Vagina (tissue), 2 donors: ENCODE data around the gene RYR1. TPM values are rescaled to one million over a fixed set of nuclear protein-coding genes. Genes with fewer than 3 reads are reported as not detected.
"Not testable (repeated sequence)": the region's sequence is repeated elsewhere in the genome, so short reads cannot be mapped to it uniquely, and the experiment has no call there.

Experiments used
- DNase-seq, 2 donors: peaks; one replicate each; pipeline ENCODE4 v3.0.0-alpha.2; 2017; ENCODE audit errors: extremely low spot score in 2 of 2
- H3K27ac ChIP-seq: fragments of 200-600 bp; sonication (generic); one replicate; pipeline ENCODE4 v1.5.1; 2019
- H3K27me3 ChIP-seq: fragments of 200-600 bp; sonication (generic); one replicate; pipeline ENCODE4 v1.5.1; 2019
- H3K36me3 ChIP-seq, 2 donors: fragments of 200-600 bp; sonication (generic); one replicate each; pipeline ENCODE4 v1.5.1; 2017 to 2019
- H3K4me1 ChIP-seq: fragments of 200-600 bp; sonication (generic); one replicate; pipeline ENCODE4 v1.5.1; 2019
- H3K4me3 ChIP-seq, 2 donors: fragments of 200-600 bp; sonication (generic); 1 replicate in 1 of 2; 2 replicates in 1 of 2; pipeline ENCODE4 v1.5.1; 2016 to 2019
- H3K9me3 ChIP-seq: fragments of 200-600 bp; sonication (generic); one replicate; pipeline ENCODE4 v1.5.1; 2019
- CTCF ChIP-seq, 3 experiments: fragments of 450-650 bp in 2 of 3; fragments of 200-600 bp in 1 of 3; sonication (generic) in 1 of 3; IDR thresholded peaks; one replicate each; pipeline ENCODE4 v1.5.1; 2017 to 2019; ENCODE audit warnings: antibody characterized with exemption in 3 of 3, mild to moderate bottlenecking in 2 of 3, moderate library complexity in 2 of 3
- POLR2A ChIP-seq, 2 donors: fragments of 450-650 bp; IDR thresholded peaks; one replicate each; pipeline ENCODE4 v1.6.1; 2017; ENCODE audit warnings: antibody characterized with exemption in 2 of 2, mild to moderate bottlenecking in 2 of 2, moderate library complexity in 2 of 2
- POLR2AphosphoS5 ChIP-seq, 2 donors: sonication (generic); formaldehyde crosslinking; IDR thresholded peaks; one replicate each; pipeline ENCODE4 v1.9.0; 2017; ENCODE audit warnings: antibody characterized with exemption in 2 of 2, mild to moderate bottlenecking in 2 of 2, low read depth in 1 of 2; ENCODE audit not compliant: insufficient read depth in 1 of 2
- intact Hi-C: fragments of 100-400 bp; cut with DNase I; formaldehyde crosslinking; loops from one replicate; pipeline ENCODE4 v1.15.1; 2023
- total RNA-seq: library from RNA; depleted of rRNA; stranded (reverse); fragments of >200 nt; gene quantifications from one replicate; pipeline ENCODE4 v1.2.3, GENCODE V29; 2016

RYR1 gene
- total RNA-seq, 1 donor from 2014 or later = 1.5 TPM

DNA sequence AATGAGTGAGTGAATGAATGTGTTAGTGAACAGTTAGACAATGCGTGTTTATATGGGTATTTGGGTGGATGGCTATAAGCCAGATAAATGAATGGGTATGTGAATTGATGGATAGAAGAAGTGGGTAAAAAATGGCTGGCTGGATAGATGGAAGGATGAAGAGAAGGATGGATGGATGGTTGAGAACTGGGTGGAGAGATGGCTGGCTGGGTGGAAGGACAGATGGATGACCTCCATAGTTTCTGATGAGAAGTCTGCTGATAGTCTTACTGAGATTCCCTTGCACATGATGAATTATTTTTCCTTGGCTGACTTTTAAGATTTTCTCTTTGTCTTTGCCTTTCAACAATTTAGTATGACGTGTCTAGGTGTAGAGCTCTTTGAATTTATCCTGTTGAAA lies 57.4 kb downstream of the RYR1 start:
- no peak for DNase-seq
- Histone ChIP-seq H3K4me1 (no peaks in the 10 kb centered on the region), H3K36me3 (no peaks in the 10 kb centered on the region), H3K4me3 (no peak overlapping the region), H3K27me3 (no peaks in the 10 kb centered on the region), H3K9me3 (no peaks in the 10 kb centered on the region), H3K27ac (no peak overlapping the region)
- intact Hi-C loops = no loop called here
- TF ChIP-seq POLR2AphosphoS5 (IDR thresholded peaks at IDR 0.05; ENCODE audit: insufficient read depth in 1 of 2, low read depth in 1 of 2) (no peak), CTCF (IDR thresholded peaks at IDR 0.05) (no peak), POLR2A (IDR thresholded peaks at IDR 0.05) (no peak)

- DNase-seq = no peak
- Histone ChIP-seq H3K27me3 (no peaks in the 10 kb centered on the region), H3K9me3 (no peaks in the 10 kb centered on the region), H3K4me3 (no peak overlapping the region), H3K36me3 (no peaks in the 10 kb centered on the region), H3K4me1 (no peaks in the 10 kb centered on the region), H3K27ac (no peak overlapping the region)
- intact Hi-C loops = no loop called here
- no peak for TF ChIP-seq POLR2A (IDR thresholded peaks at IDR 0.05)
- TF ChIP-seq POLR2AphosphoS5 (IDR thresholded peaks at IDR 0.05; ENCODE audit: insufficient read depth in 1 of 2, low read depth in 1 of 2) = no peak
- no peak for TF ChIP-seq CTCF (IDR thresholded peaks at IDR 0.05)
Measured at GRCh38 chr19:38492181-38492813, 58.8 kb downstream of the RYR1 start.

DNA sequence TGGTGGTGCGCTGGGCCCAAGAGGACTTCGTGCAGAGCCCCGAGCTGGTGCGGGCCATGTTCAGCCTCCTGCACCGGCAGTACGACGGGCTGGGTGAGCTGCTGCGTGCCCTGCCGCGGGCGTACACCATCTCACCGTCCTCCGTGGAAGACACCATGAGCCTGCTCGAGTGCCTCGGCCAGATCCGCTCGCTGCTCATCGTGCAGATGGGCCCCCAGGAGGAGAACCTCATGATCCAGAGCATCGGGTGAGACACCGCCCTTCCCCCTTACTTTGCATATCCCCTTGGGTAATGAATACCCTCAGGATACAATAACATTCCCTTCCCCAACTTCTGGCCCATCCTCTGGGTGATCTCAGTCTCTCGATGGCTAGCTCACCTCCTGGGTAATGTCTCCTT lies 60.9 kb downstream of the RYR1 start:
- TF ChIP-seq POLR2AphosphoS5 (IDR thresholded peaks at IDR 0.05; ENCODE audit: insufficient read depth in 1 of 2, low read depth in 1 of 2) (no peak), CTCF (IDR thresholded peaks at IDR 0.05) (no peak), POLR2A (IDR thresholded peaks at IDR 0.05) (no peak)
- DNase-seq = no peak
- Histone ChIP-seq H3K36me3 (no peaks in the 10 kb centered on the region), H3K4me1 (no peaks in the 10 kb centered on the region), H3K27ac (no peak overlapping the region), H3K27me3 (no peaks in the 10 kb centered on the region), H3K9me3 (no peaks in the 10 kb centered on the region), H3K4me3 (no peak overlapping the region)
- intact Hi-C loops = no loop called here

DNA sequence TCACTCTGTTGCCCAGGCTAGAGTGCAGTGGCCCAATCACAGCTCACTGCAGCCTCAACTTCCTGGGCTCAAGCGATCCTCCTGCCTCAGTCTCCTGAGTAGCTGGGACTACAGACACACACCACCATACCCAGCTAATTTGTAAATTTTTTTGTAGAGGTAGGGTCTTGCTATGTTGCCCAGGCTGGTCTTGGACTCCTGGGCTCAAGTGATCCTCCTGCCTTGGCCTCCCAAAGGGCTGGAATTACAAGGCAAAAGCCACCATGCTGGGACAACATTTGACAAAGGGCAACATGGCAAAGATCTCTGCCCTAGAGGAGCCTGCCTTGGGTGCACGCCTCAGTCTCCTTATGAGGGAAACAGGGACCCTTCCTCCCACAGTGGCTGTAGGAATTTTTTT lies 61.9 kb downstream of the RYR1 start:
- intact Hi-C loops, H3K27ac ChIP-seq: not testable (repeated sequence)

GRCh38 chr19:38496116-38496515 lies 62.6 kb downstream of the RYR1 start:
- no peaks in the 10 kb centered on the region for H3K9me3 ChIP-seq
- no peaks in the 10 kb centered on the region for H3K27me3 ChIP-seq
- H3K4me1 ChIP-seq = no peaks in the 10 kb centered on the region
- intact Hi-C loops = no loop called here
- no peak overlapping the region for H3K4me3 ChIP-seq
- H3K36me3 ChIP-seq = no peaks in the 10 kb centered on the region
- DNase-seq = no peak
- no peak for TF ChIP-seq POLR2A (IDR thresholded peaks at IDR 0.05)
- TF ChIP-seq CTCF (IDR thresholded peaks at IDR 0.05) = no peak
- no peak for TF ChIP-seq POLR2AphosphoS5 (IDR thresholded peaks at IDR 0.05; ENCODE audit: insufficient read depth in 1 of 2, low read depth in 1 of 2)
- no peak overlapping the region for H3K27ac ChIP-seq

More for the DNA sequence above, 61.9 kb downstream of the RYR1 start:
- not testable (repeated sequence) for H3K9me3 ChIP-seq, DNase-seq, H3K27me3 ChIP-seq, H3K36me3 ChIP-seq, H3K4me1 ChIP-seq, H3K4me3 ChIP-seq
